Tibial nerve (tissue), 4 donors: ENCODE results near the gene ADPRH. TPM values are rescaled to one million over a fixed set of nuclear protein-coding genes. Genes with fewer than 3 reads are reported as not detected.

Experiments
- DNase-seq, 2 donors: peaks; one replicate each; pipeline ENCODE4 v3.0.0-alpha.2; 2019; ENCODE audit warnings: low spot score in 2 of 2
- H3K27ac ChIP-seq, 4 donors: fragments of 200-600 bp; sonication (generic) in 3 of 4; one replicate each; pipeline ENCODE4 v1.5.1; 2017 to 2019; ENCODE audit warnings: mild to moderate bottlenecking in 1 of 4
- H3K27me3 ChIP-seq, 2 donors: fragments of 200-600 bp; sonication (generic) in 1 of 2; one replicate each; pipeline versions ENCODE4 v1.5.1 to v1.6.0; 2017 to 2019
- H3K36me3 ChIP-seq, 3 donors: fragments of 200-600 bp; sonication (generic); one replicate each; pipeline ENCODE4 v1.5.1; 2018 to 2019
- H3K4me1 ChIP-seq, 4 donors: fragments of 200-600 bp; sonication (generic) in 3 of 4; one replicate each; pipeline ENCODE4 v1.5.1; 2017 to 2019
- H3K4me3 ChIP-seq, 4 donors: fragments of 200-600 bp; sonication (generic) in 3 of 4; one replicate each; pipeline ENCODE4 v1.5.1; 2017 to 2019; ENCODE audit warnings: mild to moderate bottlenecking in 1 of 4, moderate library complexity in 1 of 4
- H3K9me3 ChIP-seq, 4 donors: fragments of 200-600 bp; sonication (generic) in 3 of 4; one replicate each; pipeline ENCODE4 v1.5.1; 2017 to 2019
- EP300 ChIP-seq, 2 donors: sonication (generic); formaldehyde crosslinking; IDR thresholded peaks; one replicate each; pipeline ENCODE4 v1.6.1; 2017; ENCODE audit warnings: antibody characterized with exemption in 2 of 2, mild to moderate bottlenecking in 1 of 2
- POLR2A ChIP-seq, 2 donors: fragments of 450-650 bp; IDR thresholded peaks; one replicate each; pipeline ENCODE4 v1.6.1; 2017; ENCODE audit warnings: antibody characterized with exemption in 2 of 2, mild to moderate bottlenecking in 2 of 2, moderate library complexity in 2 of 2
- WGBS, 2 donors: methylation state at CpG; one replicate each; pipeline ENCODE4 v1.1.5; 2018; 5-methylcytosine and 5-hydroxymethylcytosine counted together
- total RNA-seq, 4 donors: library from RNA; depleted of rRNA; stranded (reverse); fragments of >200 nt; gene quantifications; one replicate each; pipeline ENCODE4 v1.1.0, GENCODE V29; 2016
- TF ChIP-seq, protein P1 (sequence below), 5 experiments: fragments of 200-600 bp in 3 of 5; fragments of 450-650 bp in 2 of 5; sonication (generic) in 3 of 5; IDR thresholded peaks; one replicate each; pipeline ENCODE4 v1.5.1; 2016 to 2019; ENCODE audit warnings: antibody characterized with exemption in 5 of 5, mild to moderate bottlenecking in 3 of 5, moderate library complexity in 2 of 5

The ADPRH gene
- total RNA-seq, 4 donors from 2014 or later, result 7.6 to 12.0 (median 9.1) TPM

DNA sequence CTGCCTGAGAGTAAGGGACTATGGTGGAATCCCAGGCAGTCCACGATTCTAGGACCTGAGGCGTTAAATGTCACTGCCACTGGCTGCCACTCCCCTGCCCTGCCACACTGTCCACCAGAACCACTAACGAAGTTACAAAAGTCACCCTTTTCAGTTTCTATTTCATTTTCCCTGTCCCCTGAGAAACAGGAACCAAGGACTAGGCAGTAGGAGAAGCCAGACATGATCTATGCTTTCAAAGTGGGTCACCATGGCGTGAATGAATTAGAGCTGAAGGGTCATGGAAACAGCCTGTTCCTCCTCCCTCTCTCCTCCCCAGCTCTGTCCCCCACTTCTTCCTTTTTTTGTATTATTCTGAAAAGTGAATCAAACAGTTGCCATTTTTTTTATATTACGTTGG lies 9.1 kb upstream of the ADPRH start:
- H3K9me3 ChIP-seq, result no peaks in the 10 kb centered on the region
- H3K4me3 ChIP-seq, result no peak overlapping the region
- no peaks in the 10 kb centered on the region for H3K36me3 ChIP-seq
- H3K27me3 ChIP-seq, result no peaks in the 10 kb centered on the region
- DNase-seq, result no peak
- TF ChIP-seq POLR2A (IDR thresholded peaks at IDR 0.05), result no peak
- peak in 1 of 2 donors; percentile 27 for TF ChIP-seq EP300 (IDR thresholded peaks at IDR 0.05)
- WGBS, 2 donors, result 64 to 74% methylated on average over 5 of the region's 5 CpGs
- H3K27ac ChIP-seq, result peak overlapping the region in 2 of 4 donors; percentile 37 to 43
- H3K4me1 ChIP-seq, result no peaks in the 10 kb centered on the region

DNA sequence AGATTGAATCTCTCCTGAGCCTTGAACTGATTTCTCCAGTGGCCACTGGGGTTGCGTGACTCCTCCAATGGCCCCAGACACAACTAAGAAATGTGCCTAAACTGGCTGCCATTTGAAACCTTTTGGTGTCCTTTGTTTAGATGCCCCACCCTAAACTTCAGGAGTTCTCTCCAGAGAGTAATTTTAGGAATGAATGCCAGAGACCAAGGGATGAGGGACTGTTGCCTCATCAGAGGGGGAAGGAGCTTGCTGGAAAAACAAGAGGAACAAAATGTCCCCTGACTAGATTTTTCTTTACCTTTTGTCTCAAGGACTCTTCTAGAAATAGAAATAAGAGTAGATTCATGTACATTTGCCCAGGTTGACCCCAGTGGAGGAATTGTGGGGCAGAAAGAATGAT lies 8.1 kb upstream of the ADPRH start:
- Histone ChIP-seq H3K27ac (peak overlapping the region in 2 of 4 donors; percentile 37 to 43), H3K36me3 (no peaks in the 10 kb centered on the region)
- 89 to 100% methylated on average over 1 of the region's 1 CpG for WGBS, 2 donors

DNA sequence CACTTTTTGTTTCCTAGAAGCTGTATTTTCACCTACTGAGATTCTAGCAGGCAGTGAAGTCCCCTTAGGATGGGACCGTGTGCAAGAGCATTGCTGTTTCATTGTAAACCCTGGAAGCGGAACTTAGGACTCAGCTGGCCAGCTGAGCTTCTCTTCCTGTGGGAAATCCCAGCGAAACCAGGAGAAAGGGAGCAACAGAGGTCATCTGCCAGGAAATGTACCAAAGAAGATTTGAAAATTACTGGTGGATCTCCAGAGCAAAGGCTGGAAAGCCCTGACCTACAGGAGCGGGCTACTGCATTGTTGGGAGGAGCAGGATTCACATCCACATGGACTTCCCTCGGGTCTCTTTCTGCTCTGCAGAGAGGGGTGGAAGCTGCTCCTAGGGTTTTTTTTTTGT lies 7.6 kb upstream of the ADPRH start:
- Histone ChIP-seq H3K4me3 (no peak overlapping the region), H3K27ac (peak overlapping the region in 1 of 4 donors; percentile 43), H3K9me3 (no peaks in the 10 kb centered on the region), H3K4me1 (no peaks in the 10 kb centered on the region), H3K36me3 (no peaks in the 10 kb centered on the region), H3K27me3 (no peaks in the 10 kb centered on the region)
- TF ChIP-seq POLR2A (IDR thresholded peaks at IDR 0.05) (no peak), EP300 (IDR thresholded peaks at IDR 0.05) (no peak)
- TF ChIP-seq, protein P1, sequence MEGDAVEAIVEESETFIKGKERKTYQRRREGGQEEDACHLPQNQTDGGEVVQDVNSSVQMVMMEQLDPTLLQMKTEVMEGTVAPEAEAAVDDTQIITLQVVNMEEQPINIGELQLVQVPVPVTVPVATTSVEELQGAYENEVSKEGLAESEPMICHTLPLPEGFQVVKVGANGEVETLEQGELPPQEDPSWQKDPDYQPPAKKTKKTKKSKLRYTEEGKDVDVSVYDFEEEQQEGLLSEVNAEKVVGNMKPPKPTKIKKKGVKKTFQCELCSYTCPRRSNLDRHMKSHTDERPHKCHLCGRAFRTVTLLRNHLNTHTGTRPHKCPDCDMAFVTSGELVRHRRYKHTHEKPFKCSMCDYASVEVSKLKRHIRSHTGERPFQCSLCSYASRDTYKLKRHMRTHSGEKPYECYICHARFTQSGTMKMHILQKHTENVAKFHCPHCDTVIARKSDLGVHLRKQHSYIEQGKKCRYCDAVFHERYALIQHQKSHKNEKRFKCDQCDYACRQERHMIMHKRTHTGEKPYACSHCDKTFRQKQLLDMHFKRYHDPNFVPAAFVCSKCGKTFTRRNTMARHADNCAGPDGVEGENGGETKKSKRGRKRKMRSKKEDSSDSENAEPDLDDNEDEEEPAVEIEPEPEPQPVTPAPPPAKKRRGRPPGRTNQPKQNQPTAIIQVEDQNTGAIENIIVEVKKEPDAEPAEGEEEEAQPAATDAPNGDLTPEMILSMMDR (IDR thresholded peaks at IDR 0.05), result no peak
- no peak for DNase-seq
- WGBS, 2 donors, result 51 to 65% methylated on average over 5 of the region's 5 CpGs

More for the DNA sequence above, 8.1 kb upstream of the ADPRH start:
- no peak for DNase-seq
- H3K4me1 ChIP-seq, result no peaks in the 10 kb centered on the region
- TF ChIP-seq EP300 (IDR thresholded peaks at IDR 0.05) (no peak), POLR2A (IDR thresholded peaks at IDR 0.05) (no peak)
- TF ChIP-seq, protein P1 (IDR thresholded peaks at IDR 0.05), result no peak
- H3K27me3 ChIP-seq, result no peaks in the 10 kb centered on the region
- no peaks in the 10 kb centered on the region for H3K9me3 ChIP-seq
- H3K4me3 ChIP-seq, result no peak overlapping the region

DNA sequence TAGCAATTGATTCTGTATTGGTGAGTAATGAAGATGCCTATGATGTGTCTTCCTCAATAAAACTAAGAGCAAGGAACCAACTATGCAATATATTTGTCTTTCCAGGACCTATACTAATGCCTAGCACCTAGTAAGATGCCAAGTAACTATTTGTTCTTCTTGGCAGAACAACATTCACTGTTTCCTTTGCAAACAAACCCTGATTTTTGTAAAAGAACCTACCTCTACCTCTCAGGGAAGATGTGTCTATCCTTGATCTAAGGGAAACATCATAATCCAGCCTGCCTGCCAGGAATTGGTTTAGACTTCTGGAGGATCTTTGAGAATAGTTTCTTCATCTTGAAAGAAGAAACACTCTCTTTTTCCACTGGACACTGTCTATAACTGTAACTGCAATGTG lies 3.8 kb upstream of the ADPRH start:
- Histone ChIP-seq H3K4me1 (peaks cover 0 to 16% (median 0%) of the 10 kb centered on the region in 4 donors), H3K27ac (no peak overlapping the region), H3K27me3 (no peaks in the 10 kb centered on the region), H3K9me3 (no peaks in the 10 kb centered on the region), H3K4me3 (no peak overlapping the region), H3K36me3 (no peaks in the 10 kb centered on the region)
- TF ChIP-seq EP300 (IDR thresholded peaks at IDR 0.05) (no peak), POLR2A (IDR thresholded peaks at IDR 0.05) (no peak)
- TF ChIP-seq, protein P1 (IDR thresholded peaks at IDR 0.05), result no peak
- DNase-seq, result no peak

DNA sequence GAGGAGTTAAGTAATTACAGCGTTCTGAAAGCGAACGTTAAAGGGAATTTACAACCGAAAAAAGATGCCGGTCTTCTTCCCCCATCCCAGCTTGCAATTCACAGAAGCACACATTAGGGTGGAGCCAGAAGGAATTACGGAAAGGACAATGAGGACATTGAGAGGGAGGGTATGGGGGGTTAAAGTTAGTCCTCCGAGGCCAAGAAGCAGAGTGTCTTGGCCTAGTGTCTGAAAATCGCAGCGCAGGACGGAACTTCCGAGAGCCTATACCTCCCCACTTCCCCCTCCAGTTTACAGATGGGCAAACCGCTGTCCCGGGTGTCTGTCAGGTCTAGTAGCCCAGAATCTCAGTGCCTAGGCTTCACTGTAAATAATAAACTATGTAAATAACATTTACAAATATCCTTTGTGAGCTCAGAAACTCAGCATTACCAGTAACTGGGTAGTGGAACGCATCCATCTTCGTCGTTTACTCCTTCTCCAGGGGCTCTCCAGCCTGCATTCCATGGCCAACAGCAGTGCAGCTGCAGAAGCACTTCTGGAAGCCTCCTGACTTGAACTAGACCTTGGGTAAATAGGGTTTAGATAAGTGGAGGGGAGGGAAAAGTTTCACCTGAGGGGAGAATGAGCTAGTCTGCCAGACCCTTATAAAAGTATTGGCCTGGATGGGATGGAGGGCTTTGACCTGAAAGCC lies 922 bp downstream of the ADPRH start:
- peaks cover 0 to 26% (median 0%) of the 10 kb centered on the region in 4 donors for H3K4me1 ChIP-seq
- no peaks in the 10 kb centered on the region for H3K9me3 ChIP-seq
- peaks cover 0 to 33% (median 0%) of the 10 kb centered on the region in 3 donors for H3K36me3 ChIP-seq
- H3K4me3 ChIP-seq, result peak overlapping the region; percentile 51 to 80 (median 60)
- peak overlapping the region; percentile 73 to 97 (median 94) for H3K27ac ChIP-seq
- 6% methylated on average over 16 of the region's 16 CpGs for WGBS, 2 donors
- no peaks in the 10 kb centered on the region for H3K27me3 ChIP-seq
- TF ChIP-seq EP300 (IDR thresholded peaks at IDR 0.05), result no peak
- TF ChIP-seq, protein P1 (IDR thresholded peaks at IDR 0.05), result no peak
- TF ChIP-seq POLR2A (IDR thresholded peaks at IDR 0.05), result no peak
- peak in 1 of 2 donors; percentile 32 for DNase-seq
